Smooth muscle cell of the brain vasculature (primary cell): ENCODE measurements around the gene TSPO.
"Not testable (repeated sequence)": the region's sequence is repeated elsewhere in the genome, so short reads cannot be mapped to it uniquely, and the experiment has no call there.

Experiments
- DNase-seq: peaks from one replicate; pipeline ENCODE4 v3.0.0-alpha.2; 2012; ENCODE audit warnings: low read depth, low spot score

TSPO gene

DNA sequence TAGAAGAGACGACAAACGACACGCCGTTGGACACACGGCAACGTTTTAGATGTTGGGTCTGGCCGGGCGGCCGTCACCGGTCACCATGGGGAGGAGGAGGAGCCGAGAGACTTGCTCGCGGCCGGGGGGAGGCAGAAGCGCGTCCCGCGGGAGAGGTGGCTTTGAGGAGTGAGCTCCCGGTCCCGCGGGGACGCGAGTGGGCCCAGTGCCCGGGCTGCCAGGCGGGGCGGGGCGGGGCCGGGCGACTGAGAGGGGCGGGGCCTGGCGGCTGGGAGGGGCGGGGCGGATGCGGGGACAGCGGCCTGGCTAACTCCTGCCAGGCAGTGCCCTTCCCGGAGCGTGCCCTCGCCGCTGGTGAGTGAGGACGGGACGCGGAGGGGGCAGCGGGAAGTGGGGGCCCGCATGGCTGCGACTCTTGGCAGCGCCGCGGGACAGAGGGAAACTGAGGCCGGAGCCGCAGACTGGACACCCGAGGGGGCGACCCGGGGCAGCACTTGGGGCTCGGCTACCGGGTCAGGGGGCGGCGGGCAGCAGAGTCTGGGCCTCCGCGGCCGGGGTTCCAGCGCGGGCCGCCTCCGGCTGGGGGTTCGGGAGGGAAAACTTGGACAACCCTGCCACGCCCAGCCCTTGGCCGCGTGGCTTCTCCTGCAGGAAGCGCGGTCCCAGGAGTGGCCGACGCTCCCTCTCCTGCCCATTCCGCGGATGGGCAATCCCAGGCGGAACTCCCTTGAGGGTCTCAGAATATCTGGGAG, at the start of gene TSPO:
TSS of gene TSPO (plus strand) at position 309 of the 752 bp plus-strand sequence. CDS start 7,680 bp downstream, outside the sequence.
- no peak for DNase-seq

DNA sequence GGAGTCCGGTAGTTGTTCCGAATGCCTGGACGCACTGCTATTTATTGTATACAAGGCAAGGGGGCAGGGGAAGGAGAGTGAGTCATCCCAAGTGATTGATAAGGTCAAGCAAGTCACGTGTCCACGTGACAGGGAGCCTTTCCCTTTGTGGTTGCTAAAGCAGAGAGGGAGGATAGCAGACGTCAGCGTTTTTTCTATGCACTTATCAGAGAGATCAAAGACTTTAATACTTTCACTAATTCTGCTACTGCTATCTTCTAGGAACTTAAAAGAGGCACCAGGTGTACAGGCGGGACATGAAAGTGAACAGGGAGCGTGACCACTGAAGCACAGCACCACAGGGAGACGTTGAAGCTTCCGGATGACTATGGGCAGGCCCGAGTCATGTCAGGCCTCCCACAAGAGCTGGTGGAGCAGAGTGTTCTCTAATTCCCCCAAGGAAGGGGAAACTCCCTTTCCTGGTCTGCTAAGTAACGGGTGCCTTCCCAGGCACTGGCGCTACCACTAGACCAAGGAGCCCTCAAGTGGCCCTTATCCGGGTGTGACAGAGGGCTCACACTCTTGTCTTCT, 47.2 kb upstream of the TSPO start:
- DNase-seq: not testable (repeated sequence)

DNA sequence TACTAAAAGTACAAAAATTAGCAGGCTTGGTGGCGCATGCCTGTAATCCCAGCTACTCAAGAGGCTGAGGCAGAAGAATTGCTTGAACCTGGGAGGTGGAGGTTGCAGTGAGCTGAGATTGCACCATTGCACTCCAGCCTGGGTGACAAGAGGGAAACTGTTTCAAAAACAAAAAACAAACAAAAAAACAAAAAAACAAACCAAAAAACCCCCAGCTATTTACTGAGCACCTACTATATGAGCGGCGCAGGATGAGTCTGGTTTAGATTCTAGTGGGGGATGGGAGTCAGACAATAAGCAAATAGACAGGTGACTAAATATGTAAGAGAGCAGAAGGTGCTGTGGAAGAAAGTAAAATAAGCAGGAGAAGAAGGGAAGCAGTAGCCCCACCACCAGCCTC, 46.4 kb upstream of the TSPO start:
- not testable (repeated sequence) for DNase-seq

DNA sequence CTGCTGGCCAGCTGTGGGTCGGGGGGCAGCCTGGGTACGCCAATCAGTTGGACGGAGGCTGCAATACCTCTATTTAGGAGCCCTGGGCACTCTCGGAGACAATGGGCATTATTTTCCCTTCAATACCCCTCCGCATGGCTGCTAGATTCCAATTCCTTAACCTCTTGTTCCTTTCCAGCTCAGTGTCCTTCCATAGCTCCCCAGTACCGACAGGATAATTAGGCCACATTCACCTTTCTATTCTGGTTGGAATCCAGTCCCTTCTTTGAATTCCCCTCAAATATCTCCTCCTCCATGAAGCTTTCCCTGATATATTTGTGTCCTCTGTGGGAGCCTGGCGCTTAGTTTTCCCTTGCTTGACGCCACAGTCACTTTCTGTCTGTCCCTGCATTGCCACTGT, 45.1 kb upstream of the TSPO start:
- no peak for DNase-seq

DNA sequence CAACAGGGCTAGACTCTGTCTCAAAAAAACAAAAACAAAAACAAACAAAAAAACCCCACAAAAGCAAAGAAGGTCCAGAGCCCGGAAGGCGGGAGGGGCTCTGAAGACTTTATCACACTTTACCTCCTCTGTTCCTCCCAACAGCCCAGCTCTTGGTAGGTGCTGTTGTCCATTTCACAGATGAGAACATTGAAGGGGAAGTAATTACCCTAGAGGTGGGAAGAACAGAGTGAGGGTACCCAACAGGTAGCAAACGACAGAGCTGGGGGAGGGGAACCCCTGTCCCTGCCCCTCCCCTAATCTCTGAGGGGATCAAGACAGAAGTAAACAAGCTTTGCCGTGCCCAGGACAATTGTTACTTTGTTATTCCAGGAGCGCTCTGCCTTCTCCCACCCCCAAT, 41.8 kb upstream of the TSPO start:
- DNase-seq: no peak

DNA sequence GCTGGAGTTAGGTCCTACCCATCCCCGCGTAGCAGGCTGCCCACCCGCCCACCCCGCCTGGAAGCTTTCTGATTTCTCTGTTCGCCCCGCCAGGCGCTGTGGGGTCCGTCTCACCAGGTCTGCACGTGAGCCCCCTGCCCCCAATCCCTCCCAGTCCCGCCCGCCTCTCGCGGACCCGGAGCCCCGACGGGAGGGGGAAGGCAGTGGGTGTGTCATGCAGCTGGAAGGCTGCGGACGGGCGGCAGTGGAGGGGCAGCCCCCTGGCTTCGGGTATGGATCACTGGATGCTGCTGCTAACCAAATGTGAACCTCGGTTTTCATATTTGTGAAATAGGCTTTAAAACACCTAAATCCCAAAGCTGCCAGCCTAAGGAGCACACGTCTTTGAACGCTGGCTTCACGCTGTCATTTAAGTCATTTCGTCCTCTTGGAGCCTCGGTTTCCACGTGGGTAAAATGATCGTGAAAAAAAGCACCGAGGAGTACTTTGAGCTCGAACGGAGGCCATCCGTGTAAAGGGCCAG, 41.4 kb upstream of the TSPO start:
- DNase-seq: no peak

DNA sequence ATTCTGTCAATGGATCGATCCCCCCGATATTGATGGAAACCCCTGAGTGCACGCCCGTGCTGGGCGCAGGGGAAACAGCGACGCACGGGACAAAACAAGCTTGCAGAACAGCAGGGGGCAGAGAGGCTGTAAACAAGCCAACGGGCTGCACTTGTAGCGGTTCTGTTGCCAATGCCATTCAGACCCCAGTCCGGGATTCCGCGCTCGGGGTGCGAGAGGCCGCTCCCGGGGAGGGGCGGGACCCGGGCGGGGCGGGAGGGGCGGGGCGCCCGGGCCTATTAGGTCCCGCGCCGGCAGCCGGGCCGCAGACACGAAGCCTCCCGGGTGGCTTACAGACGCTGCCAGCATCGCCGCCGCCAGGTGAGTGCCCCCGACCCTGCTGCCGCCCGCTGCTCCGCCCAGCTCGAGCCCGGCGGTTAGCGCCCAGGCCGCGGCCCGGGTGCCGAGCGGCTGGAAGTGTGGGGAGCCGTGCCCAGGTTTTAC, 40.9 kb upstream of the TSPO start, which contains the start of gene BIK:
TSS of gene BIK (plus strand) at position 307 of the 483 bp plus-strand sequence. CDS start 13,273 bp downstream, outside the sequence.
- DNase-seq: no peak

DNA sequence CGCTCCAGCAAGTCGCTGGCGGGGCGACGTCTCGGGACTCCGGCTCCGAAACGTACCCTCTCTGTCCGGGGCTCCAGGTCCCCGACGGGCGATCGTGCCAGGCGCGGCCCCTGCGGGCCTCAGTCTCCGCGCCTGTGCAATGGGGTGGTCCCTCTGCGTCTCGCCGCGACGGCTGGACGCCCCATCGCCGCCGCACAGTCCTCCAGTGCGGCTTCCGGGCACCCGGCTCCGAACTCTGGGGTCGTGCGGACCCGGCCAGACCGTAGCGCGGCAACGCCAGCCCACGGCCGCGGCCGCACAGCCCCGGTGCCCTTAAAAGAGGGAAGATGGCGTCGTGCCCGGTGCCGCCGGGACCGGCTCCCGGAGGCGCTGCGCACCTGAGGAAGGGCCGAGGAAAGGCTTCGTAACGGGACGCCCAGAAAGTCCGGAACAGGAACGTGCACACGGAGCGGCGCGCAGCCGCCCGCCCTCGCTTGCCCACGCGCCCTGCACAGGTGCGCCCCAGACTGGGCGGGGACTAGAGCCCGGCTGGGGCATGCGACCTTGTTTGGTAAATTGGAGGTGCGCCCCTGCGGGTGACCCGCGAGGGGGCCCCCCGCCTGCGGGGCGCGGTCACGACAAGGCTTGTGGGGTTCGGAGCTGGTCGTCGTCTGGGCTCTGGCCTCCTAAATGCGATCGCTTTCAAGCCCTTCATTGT, 40.3 kb upstream of the TSPO start:
- DNase-seq: no peak

DNA sequence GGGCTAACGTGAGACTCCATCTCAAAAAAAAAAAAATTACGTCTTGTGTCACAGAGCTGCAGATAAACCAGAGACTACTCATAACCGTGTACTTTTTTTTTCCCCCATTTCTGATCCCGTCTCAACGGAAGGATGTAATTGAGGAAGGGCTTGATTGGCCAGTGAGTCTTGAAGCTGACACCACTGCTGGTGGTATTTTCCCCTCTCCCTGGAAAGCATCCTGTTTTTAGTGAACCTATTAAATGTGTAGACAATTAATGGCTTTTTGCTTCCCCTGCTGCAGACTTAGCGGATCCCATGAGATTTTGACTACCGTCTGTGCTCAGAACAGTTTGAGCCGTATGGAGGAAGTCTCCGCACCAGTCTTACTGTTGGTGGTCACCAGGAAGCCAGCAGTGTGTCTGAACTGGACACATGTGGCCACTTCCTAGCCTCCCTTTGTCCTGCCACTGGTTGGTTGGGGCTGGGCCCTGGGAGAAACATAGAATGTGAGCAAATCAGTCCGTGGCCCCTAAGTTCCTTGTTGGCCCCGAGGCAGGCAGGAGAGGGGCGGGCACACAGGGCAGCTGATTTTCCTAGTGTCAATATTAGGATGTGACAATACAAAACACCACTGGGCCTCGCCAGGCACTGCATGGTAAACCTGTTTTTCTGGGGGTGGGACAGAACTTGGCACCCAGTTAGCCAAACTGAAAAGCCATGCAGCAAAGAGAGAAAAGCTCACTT, 37.7 kb upstream of the TSPO start:
- DNase-seq: no peak

DNA sequence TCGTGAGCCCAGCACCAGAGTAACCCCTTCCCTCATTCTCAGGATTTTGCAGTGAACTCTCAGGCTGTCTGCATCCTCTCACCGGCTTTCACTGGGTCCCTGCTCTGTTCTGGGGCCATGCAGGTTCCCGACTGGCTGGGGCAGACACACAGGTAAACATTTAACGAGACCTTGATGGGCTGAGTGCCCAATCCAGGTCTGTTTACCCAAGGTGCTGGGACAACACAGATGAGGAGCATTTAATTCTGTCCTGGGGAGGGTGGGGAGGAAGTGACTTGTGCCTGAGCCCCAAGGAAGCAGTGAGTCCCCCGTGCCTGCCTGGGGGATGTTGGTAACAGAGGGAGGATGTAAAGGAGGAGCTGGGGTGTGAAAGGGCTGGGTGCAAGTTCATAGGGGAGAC, 36.4 kb upstream of the TSPO start:
- DNase-seq: no peak

DNA sequence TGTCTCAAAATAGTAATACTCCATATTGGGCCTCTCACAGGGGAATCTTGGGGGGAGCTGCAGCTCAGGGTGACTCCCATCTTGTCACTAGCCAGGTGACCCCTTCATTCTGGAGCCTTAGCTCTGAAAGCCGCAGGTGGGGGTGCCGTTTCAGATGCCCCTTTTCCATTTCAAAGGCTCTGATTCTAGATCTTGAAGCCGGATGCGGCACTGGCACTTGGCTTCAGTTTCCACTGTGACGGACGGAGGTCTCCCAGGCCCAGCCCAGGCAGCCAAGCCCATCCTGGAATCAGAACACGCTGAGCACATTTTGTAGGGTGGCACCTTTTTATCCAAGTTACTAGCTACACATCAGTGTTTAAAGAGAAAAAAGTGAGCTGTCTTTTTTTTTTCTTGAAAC, 34.4 kb upstream of the TSPO start:
- no peak for DNase-seq

DNA sequence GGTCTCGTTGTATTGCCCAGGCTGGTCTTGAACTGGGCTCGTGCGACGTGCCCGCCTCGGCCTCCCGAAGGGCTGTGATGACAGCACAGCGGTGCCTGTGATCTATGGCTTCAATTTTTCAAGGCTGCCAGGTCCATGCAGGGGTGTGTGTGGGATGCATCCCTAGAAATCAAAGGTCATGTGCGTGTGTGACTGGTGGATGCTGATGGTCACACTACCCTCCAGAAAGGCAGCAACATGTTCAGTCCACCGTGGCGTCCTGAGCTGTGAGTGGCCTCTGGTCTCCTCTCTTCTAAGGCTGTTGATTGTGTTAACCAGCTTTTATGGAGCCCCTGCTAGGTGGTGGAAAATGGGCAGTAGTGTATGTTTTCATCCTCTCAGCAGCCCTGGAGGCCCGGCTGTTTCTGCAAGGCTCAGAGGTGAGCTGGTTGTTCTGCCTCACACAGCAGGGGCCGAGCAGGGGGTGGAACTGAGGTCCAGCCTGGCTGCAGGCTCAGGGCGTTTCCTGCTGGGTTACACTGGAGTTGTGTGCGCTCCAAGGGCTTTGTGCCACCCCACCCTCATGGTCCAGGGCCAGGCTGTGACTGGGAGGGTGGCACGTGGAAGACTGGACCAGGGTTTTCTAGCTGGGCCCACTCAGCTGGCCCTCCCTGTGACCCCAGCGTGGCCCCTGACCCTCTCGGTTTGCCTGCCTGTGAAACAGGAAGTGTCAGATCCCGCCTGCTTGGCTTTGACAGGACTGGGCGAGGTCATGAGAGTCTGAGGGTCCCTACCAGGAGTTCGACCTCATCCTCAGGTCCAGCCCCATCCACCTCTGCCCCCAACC, 33.1 kb upstream of the TSPO start:
- peak; percentile 7 for DNase-seq

DNA sequence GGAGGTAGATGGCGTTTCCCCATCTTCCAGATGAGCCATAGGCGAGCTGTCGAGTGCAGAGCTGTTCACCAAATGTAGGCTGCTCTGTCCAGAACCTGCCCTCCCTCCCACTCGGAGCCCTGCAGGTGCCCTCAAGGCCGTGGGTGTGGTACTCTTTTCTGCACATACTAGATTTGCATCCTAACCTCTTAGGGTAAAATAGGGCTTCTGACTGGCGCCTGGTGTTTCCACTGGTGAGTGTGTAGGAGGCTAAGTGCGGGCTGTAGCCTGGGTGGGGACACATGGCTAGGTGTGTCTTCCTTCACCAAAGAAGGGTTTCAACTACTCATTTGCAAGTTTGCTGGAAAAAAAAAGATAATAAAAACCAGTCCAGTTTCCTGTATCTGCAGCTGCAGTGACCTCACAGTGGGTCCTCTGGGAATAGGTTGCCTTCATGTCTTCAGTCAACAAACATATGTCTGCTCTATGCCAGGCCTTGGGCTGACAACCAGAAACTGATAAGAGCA, 32.4 kb upstream of the TSPO start:
- no peak for DNase-seq

DNA sequence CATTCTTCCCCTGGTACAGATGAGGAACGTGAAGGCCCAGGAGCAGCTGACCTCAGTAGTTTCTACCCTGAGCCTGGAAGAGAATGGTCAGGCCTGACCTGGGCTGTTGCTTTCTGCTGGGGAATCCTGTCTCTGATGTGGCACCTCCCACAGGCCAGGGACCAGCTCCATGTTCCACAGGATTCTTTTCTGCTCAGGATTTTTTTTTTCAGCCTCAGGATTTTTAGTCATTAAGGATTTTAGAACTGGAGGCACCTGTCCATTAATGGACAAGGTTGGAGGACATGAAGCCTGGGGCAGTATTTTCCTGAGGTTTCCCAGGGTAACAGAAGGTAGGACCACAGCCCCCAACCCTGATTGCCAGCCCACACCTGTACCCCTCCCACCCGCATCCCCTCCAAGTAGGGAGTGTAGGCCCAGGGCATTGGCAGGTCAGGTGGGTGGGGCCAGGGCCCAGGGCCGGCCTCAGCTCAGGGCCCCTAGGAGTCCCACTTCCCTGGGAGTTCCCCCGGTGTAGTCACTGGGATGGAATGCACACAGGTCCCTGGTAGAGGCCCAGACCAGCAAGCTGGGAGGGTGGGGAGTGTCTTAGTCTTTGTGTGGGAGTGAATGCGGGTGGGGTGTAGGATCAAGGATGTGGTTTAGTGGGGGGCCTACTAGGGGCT, 24.7 kb upstream of the TSPO start:
- DNase-seq: no peak

DNA sequence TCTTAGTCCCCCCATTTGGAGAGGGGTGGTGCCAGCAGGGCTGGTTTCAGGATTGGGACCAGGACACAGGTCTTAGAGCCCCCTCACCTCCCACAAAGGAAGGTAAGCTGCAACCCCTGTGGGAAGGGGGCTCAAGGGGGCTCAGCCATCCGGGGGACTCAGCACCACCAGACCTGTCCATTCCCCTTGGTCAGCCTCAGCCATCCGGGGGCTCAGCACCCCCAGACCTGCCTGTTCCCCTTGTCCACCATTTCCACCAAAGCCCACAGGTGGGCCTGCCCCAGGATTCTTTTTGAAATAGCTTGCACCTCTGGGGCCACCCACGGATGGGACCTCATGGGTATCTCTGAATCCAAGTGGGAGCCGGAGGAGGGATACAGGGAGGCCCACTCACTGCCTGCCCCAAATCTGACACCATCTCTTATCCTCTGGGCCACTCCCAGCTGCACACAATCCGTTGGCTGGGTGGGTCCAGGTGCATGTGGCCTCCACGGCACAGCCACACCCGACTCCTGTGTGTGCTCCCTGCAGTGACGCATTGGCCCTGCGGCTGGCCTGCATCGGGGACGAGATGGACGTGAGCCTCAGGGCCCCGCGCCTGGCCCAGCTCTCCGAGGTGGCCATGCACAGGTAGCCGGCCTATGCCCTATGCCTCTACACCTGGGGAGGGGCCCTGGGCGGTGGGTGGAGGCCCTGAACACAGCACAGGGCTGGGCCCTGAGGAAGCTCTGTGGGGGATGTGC, 24.0 kb upstream of the TSPO start:
- DNase-seq: no peak

DNA sequence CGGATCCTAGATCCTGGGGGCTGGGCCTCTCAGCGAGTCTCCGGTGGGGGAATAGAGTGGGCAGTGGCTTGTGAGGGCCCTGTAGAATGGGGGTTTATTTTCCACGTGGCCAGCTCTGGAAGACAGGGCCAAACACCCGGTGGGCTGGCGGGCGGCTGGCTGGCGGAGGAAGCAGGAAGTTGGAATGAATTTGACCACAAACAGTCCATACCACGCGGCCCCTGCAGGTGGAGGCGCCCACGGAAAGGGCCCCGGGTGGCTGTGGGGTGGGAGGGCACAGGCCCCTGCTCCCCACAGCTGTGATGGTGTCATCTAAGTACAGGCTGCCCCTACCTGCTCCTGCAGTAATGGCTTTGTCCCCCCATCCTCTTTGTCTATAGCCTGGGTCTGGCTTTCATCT, 23.2 kb upstream of the TSPO start:
- DNase-seq: no peak

DNA sequence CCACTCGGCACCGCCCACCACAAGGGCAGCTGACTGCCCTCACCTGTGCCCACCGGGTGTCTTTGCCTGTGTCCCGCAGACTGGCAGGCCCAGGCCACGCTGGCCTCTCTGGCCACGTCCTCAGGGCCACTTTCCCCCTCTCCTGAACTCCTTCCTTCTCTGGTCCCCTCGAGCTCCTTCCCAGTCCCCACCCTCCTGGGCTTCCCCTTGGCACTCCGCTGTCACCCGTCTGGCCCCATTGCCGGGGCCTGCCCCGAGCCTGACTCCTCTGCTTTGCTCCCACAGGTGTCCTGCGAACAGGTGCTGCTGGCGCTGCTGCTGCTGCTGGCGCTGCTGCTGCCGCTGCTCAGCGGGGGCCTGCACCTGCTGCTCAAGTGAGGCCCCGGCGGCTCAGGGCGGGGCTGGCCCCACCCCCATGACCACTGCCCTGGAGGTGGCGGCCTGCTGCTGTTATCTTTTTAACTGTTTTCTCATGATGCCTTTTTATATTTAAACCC, 22.4 kb upstream of the TSPO start:
- DNase-seq: no peak

DNA sequence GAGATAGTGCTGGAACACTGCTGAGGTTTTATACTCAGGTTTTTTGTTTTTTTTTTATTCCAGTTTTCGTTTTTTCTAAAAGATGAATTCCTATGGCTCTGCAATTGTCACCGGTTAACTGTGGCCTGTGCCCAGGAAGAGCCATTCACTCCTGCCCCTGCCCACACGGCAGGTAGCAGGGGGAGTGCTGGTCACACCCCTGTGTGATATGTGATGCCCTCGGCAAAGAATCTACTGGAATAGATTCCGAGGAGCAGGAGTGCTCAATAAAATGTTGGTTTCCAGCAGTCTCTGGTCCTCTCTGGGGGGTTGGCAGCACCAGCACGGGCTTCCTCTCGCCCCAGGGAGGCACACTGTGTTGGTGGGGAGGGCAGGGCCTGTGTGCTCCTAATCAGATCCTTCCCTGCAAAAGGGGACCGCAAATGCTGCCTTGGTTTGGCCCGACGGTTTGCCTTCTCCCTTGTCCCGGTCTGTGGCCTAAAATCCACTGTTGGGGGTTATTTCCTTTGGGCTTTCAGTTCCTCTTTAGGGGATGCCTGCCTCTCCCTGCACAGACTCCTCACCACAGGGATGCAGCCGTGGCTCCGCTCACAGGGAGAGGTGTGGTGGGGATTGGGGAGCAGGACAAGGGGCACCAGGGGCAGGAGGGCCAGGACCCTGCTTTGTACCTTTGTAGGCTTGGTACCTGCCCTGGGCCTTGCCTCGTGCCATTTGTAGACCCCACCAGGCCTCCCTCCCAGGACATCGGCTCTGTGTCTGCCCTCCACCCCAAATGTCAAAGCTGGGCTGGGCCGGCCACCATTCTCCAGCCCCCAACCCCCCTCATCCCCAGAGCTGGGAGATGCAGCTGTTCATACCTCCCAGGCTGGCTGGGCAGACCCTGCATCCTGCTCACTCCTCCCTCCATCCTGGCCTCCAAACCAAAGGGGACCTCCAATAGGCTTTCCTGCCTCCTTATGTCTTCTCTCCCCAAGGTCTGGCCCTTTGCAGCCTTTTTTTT, 21.6 kb upstream of the TSPO start:
- DNase-seq: no peak
